Activated B cell treated with CpG ODN at 0.5 μM for 24 hours (primary cell): ENCODE measurements around the gene PCDHGA6. TPM values are rescaled to one million over a fixed set of nuclear protein-coding genes. Genes with fewer than 3 reads are reported as not detected.
"Not testable (repeated sequence)": the region's sequence is repeated elsewhere in the genome, so short reads cannot be mapped to it uniquely, and the experiment has no call there.

Experiments used
- ATAC-seq: fragments of 200-7000 bp; cut with Tn5 transposase; one replicate; pipeline ENCODE4 v1.10.0; 2021; ENCODE audit warnings: low read depth, mild to moderate bottlenecking, moderate library complexity
- CTCF ChIA-PET: fragments of 350-600 bp; sonication (Branson Sonifier 250); formaldehyde crosslinking; loops from one replicate; lab custom pipeline; 2021; ENCODE audit warnings: antibody characterized with exemption; lab: Charles Lee
- POLR2A ChIA-PET: fragments of 350-600 bp; sonication (Branson Sonifier 250); formaldehyde crosslinking; loops from one replicate; lab custom pipeline; 2021; ENCODE audit warnings: antibody characterized with exemption; lab: Charles Lee
- DNase-seq: peaks from one replicate; pipeline ENCODE4 v3.0.0; 2022
- H3K27ac Mint-ChIP-seq: one replicate; pipeline ENCODE4 v1.8.0; 2020; ENCODE audit warnings: mixed read lengths
- H3K27me3 Mint-ChIP-seq: one replicate; pipeline ENCODE4 v1.8.0; 2021; ENCODE audit warnings: mixed read lengths
- H3K36me3 Mint-ChIP-seq: one replicate; pipeline ENCODE4 v1.8.0; 2021; ENCODE audit warnings: low read depth, mixed read lengths
- H3K4me1 Mint-ChIP-seq: one replicate; pipeline ENCODE4 v1.8.0; 2021; ENCODE audit warnings: mixed read lengths
- H3K4me3 Mint-ChIP-seq: one replicate; pipeline ENCODE4 v1.8.0; 2020; ENCODE audit warnings: mild to moderate bottlenecking, mixed read lengths
- H3K9me3 Mint-ChIP-seq: one replicate; pipeline ENCODE4 v1.8.0; 2020; ENCODE audit warnings: mixed read lengths
- CTCF ChIP-seq: fragments of 200-600 bp; IDR thresholded peaks from one replicate; pipeline ENCODE4 v1.8.0; 2022; ENCODE audit warnings: antibody characterized with exemption, mild to moderate bottlenecking
- intact Hi-C: fragments of 100-400 bp; cut with micrococcal nuclease; formaldehyde crosslinking; loops from one replicate; pipeline ENCODE4 v1.15.1; 2024
- total RNA-seq: library from RNA; stranded (reverse); gene quantifications from 2 replicates; pipeline ENCODE4 v1.2.3, GENCODE V29; 2022

PCDHGA6 gene
- total RNA-seq, 1 donor from 2014 or later, result 2.3 TPM

GRCh38 chr5:141384471-141385267, 11.0 kb downstream of the PCDHGA6 start:
- ATAC-seq (no peak), DNase-seq (no peak)
- Mint-ChIP-seq H3K27ac (no peak overlapping the region), H3K4me3 (no peak overlapping the region), H3K9me3 (peaks cover 17% of the 10 kb centered on the region), H3K4me1 (no peaks in the 10 kb centered on the region), H3K36me3 (peaks cover 4% of the 10 kb centered on the region), H3K27me3 (peaks cover 62% of the 10 kb centered on the region)
- intact Hi-C loops, result no loop called here
- POLR2A ChIA-PET, result no interaction called here
- no peak for TF ChIP-seq CTCF
- CTCF ChIA-PET, result no interaction called here

GRCh38 chr5:141387557-141388311, 14.0 kb downstream of the PCDHGA6 start, which contains the start of gene PCDHGB4:
TSS of gene PCDHGB4 (plus strand) at chr5:141387698. CDS start at chr5:141387885, 187 bp downstream.
- peak within 1 kb of the TSS; percentile 58 for H3K4me3 Mint-ChIP-seq
- H3K27ac Mint-ChIP-seq, H3K36me3 Mint-ChIP-seq, H3K4me1 Mint-ChIP-seq, POLR2A ChIA-PET, DNase-seq, intact Hi-C loops: not testable (repeated sequence)
- H3K27me3 Mint-ChIP-seq, result peaks cover 63% of the 10 kb centered on the region
- H3K9me3 Mint-ChIP-seq, result peaks cover 24% of the 10 kb centered on the region
- peak; percentile 65 for ATAC-seq
- CTCF ChIA-PET, result interaction anchor here (1.1 kb wide), 1 partner anchor 170 kb away, joined by 4 read pairs; no protein-coding TSS in a partner anchor

- no peak for TF ChIP-seq CTCF
Observed at GRCh38 chr5:141388661-141389060, 15.0 kb downstream of the PCDHGA6 start.

GRCh38 chr5:141389153-141390042, 15.7 kb downstream of the PCDHGA6 start:
- intact Hi-C loops, result no loop called here
- Mint-ChIP-seq H3K27me3 (peaks cover 58% of the 10 kb centered on the region), H3K36me3 (peaks cover 2% of the 10 kb centered on the region), H3K4me3 (no peak overlapping the region), H3K9me3 (peaks cover 25% of the 10 kb centered on the region), H3K4me1 (no peaks in the 10 kb centered on the region), H3K27ac (no peak overlapping the region)
- DNase-seq (no peak), ATAC-seq (no peak)
- ChIA-PET POLR2A (no interaction called here), CTCF (no interaction called here)
- TF ChIP-seq CTCF, result no peak

More at GRCh38 chr5:141388661-141389060, 15.0 kb downstream of the PCDHGA6 start:
- ChIA-PET CTCF (no interaction called here), POLR2A (no interaction called here)
- peaks cover 29% of the 10 kb centered on the region for H3K9me3 Mint-ChIP-seq
- intact Hi-C loops, result no loop called here
- ATAC-seq, result no peak
- DNase-seq, result no peak
- H3K27ac Mint-ChIP-seq, result no peak overlapping the region
- H3K4me3 Mint-ChIP-seq, result no peak overlapping the region
- peaks cover 2% of the 10 kb centered on the region for H3K36me3 Mint-ChIP-seq
- H3K27me3 Mint-ChIP-seq, result peaks cover 60% of the 10 kb centered on the region
- H3K4me1 Mint-ChIP-seq, result no peaks in the 10 kb centered on the region

GRCh38 chr5:141392429-141393198, 18.9 kb downstream of the PCDHGA6 start, which contains the start of gene PCDHGA8:
TSS of gene PCDHGA8 (plus strand) at chr5:141392633. CDS start at chr5:141392814, 181 bp downstream.
- POLR2A ChIA-PET, result no interaction called here
- H3K9me3 Mint-ChIP-seq, result peaks cover 19% of the 10 kb centered on the region

More at GRCh38 chr5:141392429-141393198, 18.9 kb downstream of the PCDHGA6 start, which contains the start of gene PCDHGA8:
- TF ChIP-seq CTCF, result no peak
- no peak within 1 kb of the TSS for H3K27ac Mint-ChIP-seq
- no peaks in the 10 kb centered on the region for H3K4me1 Mint-ChIP-seq
- H3K4me3 Mint-ChIP-seq, result no peak within 1 kb of the TSS
- H3K36me3 Mint-ChIP-seq, result peaks cover 2% of the 10 kb centered on the region
- peaks cover 54% of the 10 kb centered on the region for H3K27me3 Mint-ChIP-seq
- DNase-seq, result no peak
- ATAC-seq, result no peak
- intact Hi-C loops, result no loop called here
- CTCF ChIA-PET, result interaction anchor here (1.2 kb wide), 1 partner anchor 175 kb away, joined by 3 read pairs; no protein-coding TSS in a partner anchor
